ENCODE measurements around the gene HM13. TPM values are rescaled to one million over a fixed set of nuclear protein-coding genes. Genes with fewer than 3 reads are reported as not detected.
A peak's percentile ranks its signal among the peaks of the same experiment; 100 is the strongest.

Gene HM13
- total and polyA plus RNA-seq, 2 of the 13 experiments (the other 11 are each of a cell fraction or from before 2014, with no cell fraction given), result 118 to 243 TPM

DNA sequence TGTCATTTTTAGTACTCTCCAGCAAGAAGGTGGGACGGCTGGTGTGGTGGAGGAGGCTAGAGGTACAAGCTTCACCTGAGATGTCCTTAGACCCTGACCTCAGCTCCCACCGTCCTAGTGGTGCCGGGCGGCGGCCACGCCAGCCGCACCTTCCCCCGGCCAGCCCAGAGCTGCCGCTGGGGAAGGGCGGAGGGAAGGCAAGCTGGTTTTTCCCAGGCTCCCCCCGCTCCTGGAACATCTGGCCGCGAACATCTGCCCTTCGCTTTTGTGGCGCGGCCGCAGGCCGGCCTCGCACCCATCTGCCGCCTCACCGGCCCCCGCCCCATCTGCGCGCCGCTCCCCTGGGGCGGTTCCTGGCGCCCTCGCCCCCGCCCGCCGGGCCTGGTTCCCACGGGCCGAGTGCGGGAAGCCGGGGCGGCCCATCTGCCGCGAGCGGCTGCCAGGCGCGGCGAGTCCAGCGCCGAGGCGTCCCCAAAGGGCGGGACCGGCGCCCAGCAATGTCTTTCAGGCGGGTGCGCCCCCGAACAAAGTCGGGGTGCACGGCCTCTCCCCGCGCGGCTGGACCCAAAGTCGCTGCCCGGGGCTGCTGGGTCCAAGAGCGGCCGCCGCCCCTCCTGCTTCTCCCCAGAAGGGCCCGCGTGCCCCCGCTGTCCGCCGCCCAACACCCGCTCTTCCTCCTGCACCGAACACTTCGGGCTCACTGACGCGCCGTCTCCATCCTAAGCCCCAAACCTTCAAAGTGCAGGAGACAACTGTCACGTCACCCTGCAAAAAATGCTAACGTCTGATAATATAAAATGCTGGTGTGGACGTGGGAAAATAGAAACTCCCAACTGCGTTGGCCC lies 73.5 kb downstream of the HM13 start (continued):
- no peak for TF ChIP-seq KLF13 (CRISPR knock-in tag; IDR thresholded peaks at IDR 0.05)
- peak; percentile 29; the same call in 1 of the 2 replicates for TF ChIP-seq ETV5 (CRISPR knock-in tag; IDR thresholded peaks at IDR 0.05; ENCODE audit: borderline replicate concordance)
- no peak for TF ChIP-seq ZNF569 (CRISPR knock-in tag; IDR thresholded peaks at IDR 0.05; ENCODE audit: borderline replicate concordance)
- TF ChIP-seq, protein P1, sequence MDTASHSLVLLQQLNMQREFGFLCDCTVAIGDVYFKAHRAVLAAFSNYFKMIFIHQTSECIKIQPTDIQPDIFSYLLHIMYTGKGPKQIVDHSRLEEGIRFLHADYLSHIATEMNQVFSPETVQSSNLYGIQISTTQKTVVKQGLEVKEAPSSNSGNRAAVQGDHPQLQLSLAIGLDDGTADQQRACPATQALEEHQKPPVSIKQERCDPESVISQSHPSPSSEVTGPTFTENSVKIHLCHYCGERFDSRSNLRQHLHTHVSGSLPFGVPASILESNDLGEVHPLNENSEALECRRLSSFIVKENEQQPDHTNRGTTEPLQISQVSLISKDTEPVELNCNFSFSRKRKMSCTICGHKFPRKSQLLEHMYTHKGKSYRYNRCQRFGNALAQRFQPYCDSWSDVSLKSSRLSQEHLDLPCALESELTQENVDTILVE (CRISPR knock-in tag; IDR thresholded peaks at IDR 0.05), result no peak; the same call in 1 of the 2 replicates
- no peak for TF ChIP-seq ZBTB8A (CRISPR knock-in tag; IDR thresholded peaks at IDR 0.05; ENCODE audit: borderline replicate concordance, low read depth)
- TF ChIP-seq TOE1 (CRISPR knock-in tag; IDR thresholded peaks at IDR 0.05), result no peak; the same call in 1 of the 2 replicates
- TF ChIP-seq NONO (IDR thresholded peaks at IDR 0.05), result no peak
- 0 out of 2 replicates have a peak, but pooled peaks have one; percentile 15 for TF ChIP-seq NONO (CRISPR knock-in tag; conservative IDR thresholded peaks at IDR 0.05)
- no peak for TF ChIP-seq ZNF510 (CRISPR knock-in tag; IDR thresholded peaks at IDR 0.05; ENCODE audit: low read depth)
- TF ChIP-seq, protein P2, sequence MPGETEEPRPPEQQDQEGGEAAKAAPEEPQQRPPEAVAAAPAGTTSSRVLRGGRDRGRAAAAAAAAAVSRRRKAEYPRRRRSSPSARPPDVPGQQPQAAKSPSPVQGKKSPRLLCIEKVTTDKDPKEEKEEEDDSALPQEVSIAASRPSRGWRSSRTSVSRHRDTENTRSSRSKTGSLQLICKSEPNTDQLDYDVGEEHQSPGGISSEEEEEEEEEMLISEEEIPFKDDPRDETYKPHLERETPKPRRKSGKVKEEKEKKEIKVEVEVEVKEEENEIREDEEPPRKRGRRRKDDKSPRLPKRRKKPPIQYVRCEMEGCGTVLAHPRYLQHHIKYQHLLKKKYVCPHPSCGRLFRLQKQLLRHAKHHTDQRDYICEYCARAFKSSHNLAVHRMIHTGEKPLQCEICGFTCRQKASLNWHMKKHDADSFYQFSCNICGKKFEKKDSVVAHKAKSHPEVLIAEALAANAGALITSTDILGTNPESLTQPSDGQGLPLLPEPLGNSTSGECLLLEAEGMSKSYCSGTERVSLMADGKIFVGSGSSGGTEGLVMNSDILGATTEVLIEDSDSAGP (CRISPR knock-in tag; IDR thresholded peaks at IDR 0.05; ENCODE audit: borderline replicate concordance), result peak; percentile 74
- peak; percentile 54 for TF ChIP-seq PHF8 (CRISPR knock-in tag; IDR thresholded peaks at IDR 0.05)
- 0 out of 2 replicates have a peak, but pooled peaks have one; percentile 30 for TF ChIP-seq MTA1 (CRISPR knock-in tag; IDR thresholded peaks at IDR 0.05; ENCODE audit: borderline replicate concordance)
- TF ChIP-seq ZBTB7A (CRISPR knock-in tag; IDR thresholded peaks at IDR 0.05), result no peak
- TF ChIP-seq HHEX (CRISPR knock-in tag; IDR thresholded peaks at IDR 0.05), result no peak
- no peak for TF ChIP-seq PHF5A (CRISPR knock-in tag; IDR thresholded peaks at IDR 0.05; ENCODE audit: low read depth, unreplicated experiment)
- no peak; the same call in 1 of the 2 replicates for TF ChIP-seq KAT7 (CRISPR knock-in tag; IDR thresholded peaks at IDR 0.05; ENCODE audit: borderline replicate concordance)
- peak; percentile 34; the same call in 1 of the 2 replicates for TF ChIP-seq DMAP1 (CRISPR knock-in tag; IDR thresholded peaks at IDR 0.05)
- no peak; the same call in 1 of the 2 replicates for TF ChIP-seq ZNF138 (CRISPR knock-in tag; IDR thresholded peaks at IDR 0.05; ENCODE audit: low read depth)
- no peak for TF ChIP-seq ZNF550 (CRISPR knock-in tag; IDR thresholded peaks at IDR 0.05; ENCODE audit: borderline replicate concordance)
- no peak for TF ChIP-seq NBN (conservative IDR thresholded peaks at IDR 0.05)
- no peak for TF ChIP-seq PHB2 (IDR thresholded peaks at IDR 0.05; ENCODE audit: partially characterized antibody)
- no peak for TF ChIP-seq ZNF703 (CRISPR knock-in tag; IDR thresholded peaks at IDR 0.05; ENCODE audit: borderline replicate concordance)
- TF ChIP-seq, protein P3, sequence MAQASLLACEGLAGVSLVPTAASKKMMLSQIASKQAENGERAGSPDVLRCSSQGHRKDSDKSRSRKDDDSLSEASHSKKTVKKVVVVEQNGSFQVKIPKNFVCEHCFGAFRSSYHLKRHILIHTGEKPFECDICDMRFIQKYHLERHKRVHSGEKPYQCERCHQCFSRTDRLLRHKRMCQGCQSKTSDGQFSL (CRISPR knock-in tag; IDR thresholded peaks at IDR 0.05), result no peak
- TF ChIP-seq HDAC6 (IDR thresholded peaks at IDR 0.05; ENCODE audit: low read depth, low read length), result no peak
- TF ChIP-seq, protein P4, sequence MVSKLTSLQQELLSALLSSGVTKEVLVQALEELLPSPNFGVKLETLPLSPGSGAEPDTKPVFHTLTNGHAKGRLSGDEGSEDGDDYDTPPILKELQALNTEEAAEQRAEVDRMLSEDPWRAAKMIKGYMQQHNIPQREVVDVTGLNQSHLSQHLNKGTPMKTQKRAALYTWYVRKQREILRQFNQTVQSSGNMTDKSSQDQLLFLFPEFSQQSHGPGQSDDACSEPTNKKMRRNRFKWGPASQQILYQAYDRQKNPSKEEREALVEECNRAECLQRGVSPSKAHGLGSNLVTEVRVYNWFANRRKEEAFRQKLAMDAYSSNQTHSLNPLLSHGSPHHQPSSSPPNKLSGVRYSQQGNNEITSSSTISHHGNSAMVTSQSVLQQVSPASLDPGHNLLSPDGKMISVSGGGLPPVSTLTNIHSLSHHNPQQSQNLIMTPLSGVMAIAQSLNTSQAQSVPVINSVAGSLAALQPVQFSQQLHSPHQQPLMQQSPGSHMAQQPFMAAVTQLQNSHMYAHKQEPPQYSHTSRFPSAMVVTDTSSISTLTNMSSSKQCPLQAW (CRISPR knock-in tag; IDR thresholded peaks at IDR 0.05), result no peak
- TF ChIP-seq AGO1 (IDR thresholded peaks at IDR 0.05; ENCODE audit: low read depth, low read length, poor library complexity, severe bottlenecking), result no peak
- no peak for TF ChIP-seq TMF1 (CRISPR knock-in tag; IDR thresholded peaks at IDR 0.05; ENCODE audit: low read depth)

Data from HepG2 (cell line).